ENCODE data around the gene NPBWR2. TPM values are rescaled to one million over a fixed set of nuclear protein-coding genes. Genes with fewer than 3 reads are reported as not detected.

Gene NPBWR2
- total RNA-seq, 3 donors from 2014 or later (not counting 1 experiment from before 2014, with no cell fraction given) = not detected

GRCh38 chr20:64058536-64058935 lies 48.8 kb downstream of the NPBWR2 start:
- no peaks in the 10 kb centered on the region for H3K9me3 Mint-ChIP-seq
- ATAC-seq (no peak), DNase-seq (no peak)
- WGBS (ENCODE audit: insufficient coverage) = 77% methylated on average over 12 of the region's 12 CpGs
- H3K4me1 Mint-ChIP-seq = peaks cover 9 to 28% of the 10 kb centered on the region in 2 donors
- Histone ChIP-seq H3K9me3 (ENCODE audit: control insufficient read depth, insufficient read depth, low read length) (no peaks in the 10 kb centered on the region), H3K4me1 (ENCODE audit: control insufficient read depth, insufficient read depth, low read length) (peaks cover 30% of the 10 kb centered on the region), H3K27me3 (ENCODE audit: control insufficient read depth, insufficient read depth, low read length) (peaks cover 3% of the 10 kb centered on the region), H3K36me3 (ENCODE audit: control insufficient read depth, insufficient read depth, low read length) (no peaks in the 10 kb centered on the region), H3K4me3 (ENCODE audit: low read length) (no peak overlapping the region), H3K27ac (ENCODE audit: low read length) (no peak overlapping the region)
- H3K36me3 Mint-ChIP-seq = no peaks in the 10 kb centered on the region
- H3K4me3 Mint-ChIP-seq = no peak overlapping the region
- intact Hi-C loops (cut with micrococcal nuclease) = no loop called here
- peaks cover 0 to 10% of the 10 kb centered on the region in 2 donors for H3K27me3 Mint-ChIP-seq (ENCODE audit: low read depth in 2 of 2)
- H3K27ac Mint-ChIP-seq = no peak overlapping the region
- no peak for TF ChIP-seq CTCF (IDR thresholded peaks at IDR 0.05)

- peak overlapping the region in 1 of 2 donors; percentile 65 for H3K27ac Mint-ChIP-seq
These were observed 49.5 kb downstream of the NPBWR2 start for GRCh38 chr20:64057628-64058498.

GRCh38 chr20:64056889-64057627 lies 50.3 kb downstream of the NPBWR2 start:
- H3K4me1 Mint-ChIP-seq = peaks cover 9 to 22% of the 10 kb centered on the region in 2 donors
- H3K9me3 Mint-ChIP-seq = no peaks in the 10 kb centered on the region
- H3K27me3 Mint-ChIP-seq (ENCODE audit: low read depth in 2 of 2) = peaks cover 0 to 16% of the 10 kb centered on the region in 2 donors
- peak in 1 of 2 donors; percentile 48 for DNase-seq
- H3K36me3 ChIP-seq (ENCODE audit: control insufficient read depth, insufficient read depth, low read length) = no peaks in the 10 kb centered on the region
- H3K36me3 Mint-ChIP-seq = no peaks in the 10 kb centered on the region
- WGBS (ENCODE audit: insufficient coverage) = 59% methylated on average over 38 of the region's 39 CpGs
- peaks cover 17% of the 10 kb centered on the region for H3K4me1 ChIP-seq (ENCODE audit: control insufficient read depth, insufficient read depth, low read length)
- intact Hi-C loops (cut with micrococcal nuclease) = loop anchor here (1.0 kb wide), 1 partner anchor 18 kb away; no protein-coding TSS in a partner anchor
- no peak for TF ChIP-seq CTCF (IDR thresholded peaks at IDR 0.05)
- ATAC-seq = peak; percentile 62 to 67 (median 66)
- H3K9me3 ChIP-seq (ENCODE audit: control insufficient read depth, insufficient read depth, low read length) = no peaks in the 10 kb centered on the region
- H3K4me3 Mint-ChIP-seq = peak overlapping the region; percentile 58
- H3K27me3 ChIP-seq (ENCODE audit: control insufficient read depth, insufficient read depth, low read length) = peaks cover 9% of the 10 kb centered on the region
- no peak overlapping the region for H3K4me3 ChIP-seq (ENCODE audit: low read length)
- H3K27ac ChIP-seq (ENCODE audit: low read length) = no peak overlapping the region
- peak overlapping the region in 1 of 2 donors; percentile 65 for H3K27ac Mint-ChIP-seq

More at GRCh38 chr20:64057628-64058498, 49.5 kb downstream of the NPBWR2 start:
- DNase-seq = peak; percentile 75 to 87
- TF ChIP-seq CTCF (IDR thresholded peaks at IDR 0.05) = peak; percentile 83
- peaks cover 9 to 25% of the 10 kb centered on the region in 2 donors for H3K4me1 Mint-ChIP-seq
- Histone ChIP-seq H3K9me3 (ENCODE audit: control insufficient read depth, insufficient read depth, low read length) (no peaks in the 10 kb centered on the region), H3K27me3 (ENCODE audit: control insufficient read depth, insufficient read depth, low read length) (peaks cover 3% of the 10 kb centered on the region), H3K4me1 (ENCODE audit: control insufficient read depth, insufficient read depth, low read length) (peaks cover 25% of the 10 kb centered on the region), H3K27ac (ENCODE audit: low read length) (no peak overlapping the region), H3K36me3 (ENCODE audit: control insufficient read depth, insufficient read depth, low read length) (no peaks in the 10 kb centered on the region), H3K4me3 (ENCODE audit: low read length) (no peak overlapping the region)
- ATAC-seq = peak; percentile 83 to 88 (median 83)
- H3K36me3 Mint-ChIP-seq = no peaks in the 10 kb centered on the region
- 39% methylated on average over 33 of the region's 33 CpGs for WGBS (ENCODE audit: insufficient coverage)
- peaks cover 0 to 16% of the 10 kb centered on the region in 2 donors for H3K27me3 Mint-ChIP-seq (ENCODE audit: low read depth in 2 of 2)
- peak overlapping the region; percentile 58 for H3K4me3 Mint-ChIP-seq
- intact Hi-C loops (cut with micrococcal nuclease) = loop anchor here (1.0 kb wide), 1 partner anchor 19 kb away; no protein-coding TSS in a partner anchor
- no peaks in the 10 kb centered on the region for H3K9me3 Mint-ChIP-seq

Data from natural killer cell (primary cell).